OCI-LY7 (cell line): Measurements from ENCODE around the gene PAX2. TPM values are rescaled to one million over a fixed set of nuclear protein-coding genes. Genes with fewer than 3 reads are reported as not detected.
A peak's percentile ranks its signal among the peaks of the same experiment; 100 is the strongest.

Experiments
- BruUV-seq: library from RNA; stranded (reverse); fragments of 400-500 nt; replicated peaks from 2 replicates; lab custom pipeline; 2021; lab: Mats Ljungman, UMichigan
- CTCF ChIA-PET: fragments of 300-600 bp; sonication (Branson Sonifier 250); formaldehyde crosslinking; loops from one replicate; lab custom pipeline; 2022; ENCODE audit warnings: antibody characterized with exemption; ENCODE audit not compliant: unreplicated experiment; lab: Charles Lee
- POLR2A ChIA-PET: fragments of 300-600 bp; sonication (Branson Sonifier 250); formaldehyde crosslinking; loops from one replicate; lab custom pipeline; 2022; ENCODE audit warnings: antibody characterized with exemption; lab: Charles Lee
- DNase-seq: peaks from one replicate; pipeline ENCODE4 v3.0.0-alpha.2; 2015; ENCODE audit warnings: low spot score
- H2AFZ ChIP-seq: fragments of 200-600 bp; sonication (generic), shearing (Covaris generic); 2 replicates; pipeline ENCODE4 v1.6.1; 2014; ENCODE audit warnings: mild to moderate bottlenecking, antibody characterized with exemption, low read length, moderate library complexity
- H3K27ac ChIP-seq: fragments of 200-600 bp; sonication (generic); 2 replicates; pipeline ENCODE4 v1.5.1; 2014; ENCODE audit warnings: mixed run types, low read depth, mild to moderate bottlenecking, moderate library complexity, low read length, inconsistent platforms; ENCODE audit not compliant: poor library complexity, severe bottlenecking
- H3K36me3 ChIP-seq: fragments of 200-600 bp; sonication (generic); 2 replicates; pipeline ENCODE4 v1.6.1; 2014; ENCODE audit warnings: mild to moderate bottlenecking, antibody characterized with exemption, low read length, moderate library complexity, mixed read lengths; ENCODE audit not compliant: insufficient read depth
- H3K4me1 ChIP-seq: fragments of 200-600 bp; sonication (generic); 2 replicates; pipeline ENCODE4 v1.5.1; 2014; ENCODE audit warnings: mild to moderate bottlenecking, low read length; ENCODE audit not compliant: insufficient read depth, poor library complexity, severe bottlenecking
- H3K4me2 ChIP-seq: fragments of 200-600 bp; sonication (generic); 2 replicates; pipeline ENCODE4 v1.6.1; 2014; ENCODE audit warnings: mild to moderate bottlenecking, low read length
- H3K4me3 ChIP-seq: fragments of 200-600 bp; sonication (generic); 2 replicates; pipeline ENCODE4 v1.5.1; 2014; ENCODE audit warnings: mild to moderate bottlenecking, low read depth, low read length; ENCODE audit not compliant: poor library complexity, severe bottlenecking
- H3K79me2 ChIP-seq: fragments of 200-600 bp; sonication (generic); 2 replicates; pipeline ENCODE4 v1.6.1; 2016; ENCODE audit warnings: low read depth, mild to moderate bottlenecking, low read length, moderate library complexity, mixed read lengths; ENCODE audit not compliant: insufficient read depth
- H3K9me2 ChIP-seq: fragments of 200-600 bp; sonication (generic); 2 replicates; pipeline ENCODE4 v1.6.1; 2016; ENCODE audit warnings: mild to moderate bottlenecking, low read length, mixed read lengths; ENCODE audit not compliant: insufficient read depth
- H3K9me3 ChIP-seq: fragments of 200-600 bp; sonication (generic); 2 replicates; pipeline ENCODE4 v1.6.1; 2014; ENCODE audit warnings: mild to moderate bottlenecking, mixed run types, low read length, mixed read lengths
- H4K20me1 ChIP-seq: fragments of 200-600 bp; sonication (generic); 2 replicates; pipeline ENCODE4 v1.6.1; 2014; ENCODE audit warnings: mild to moderate bottlenecking, antibody characterized with exemption, low read length, moderate library complexity, mixed read lengths; ENCODE audit not compliant: insufficient read depth
- EZH2phosphoT487 ChIP-seq: fragments of 200-600 bp; sonication (generic); IDR thresholded peaks from 2 replicates; pipeline ENCODE4 v1.6.1; 2018; ENCODE audit warnings: low read depth, borderline replicate concordance, mild to moderate bottlenecking, mixed run types, antibody characterized with exemption, low read length, moderate library complexity, mixed read lengths
- intact Hi-C: fragments of 100-400 bp; cut with micrococcal nuclease; formaldehyde crosslinking; loops from one replicate; pipeline ENCODE4 v1.10.0; 2022; ENCODE audit not compliant: unreplicated experiment
- total RNA-seq, 2 experiments: library from RNA; depleted of rRNA in 1 of 2; stranded (reverse); fragments of >200 nt in 1 of 2; shearing (Covaris generic) in 1 of 2; gene quantifications; 2 replicates each; pipeline ENCODE4 v1.2.3, GENCODE V29; 2014 to 2022
- TF ChIP-seq, protein P1 (sequence below): fragments of 200-600 bp; sonication (generic); conservative IDR thresholded peaks from 2 replicates; pipeline ENCODE4 v1.5.1; 2014; ENCODE audit warnings: mild to moderate bottlenecking, antibody characterized with exemption, low read length, moderate library complexity, mixed read lengths

Gene PAX2
- total RNA-seq, 2 experiments from 2014 or later: not detected

DNA sequence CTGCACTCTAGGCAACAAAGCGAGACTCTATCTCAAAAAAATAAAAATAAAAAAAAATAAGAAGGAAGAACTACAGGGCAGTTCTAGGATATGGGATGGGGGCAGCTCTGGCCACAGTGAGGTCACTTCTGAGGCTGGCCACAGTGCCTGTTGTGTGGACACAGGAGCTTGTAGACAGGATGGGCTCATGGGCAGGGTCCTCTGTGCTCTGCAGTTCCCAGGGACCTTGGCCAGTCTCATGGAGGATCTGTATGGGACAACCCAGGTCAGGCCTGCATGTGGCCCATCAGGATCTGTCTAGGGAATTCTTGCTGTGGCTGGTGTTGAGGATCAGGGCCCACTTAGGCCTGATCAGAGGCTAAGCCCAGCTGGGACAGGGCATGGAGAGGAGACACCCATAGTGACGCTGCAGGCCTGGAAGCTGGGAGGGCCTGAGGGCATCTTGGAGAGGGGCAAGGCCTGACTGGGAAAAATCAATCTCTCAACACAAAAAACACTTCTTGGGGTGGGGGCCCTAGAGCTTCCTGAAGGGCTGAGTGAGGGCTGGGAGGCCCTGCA lies 19.4 kb upstream of the PAX2 start:
- H3K4me2 ChIP-seq: no peak overlapping the region
- TF ChIP-seq EZH2phosphoT487: no peak
- TF ChIP-seq, protein P1, sequence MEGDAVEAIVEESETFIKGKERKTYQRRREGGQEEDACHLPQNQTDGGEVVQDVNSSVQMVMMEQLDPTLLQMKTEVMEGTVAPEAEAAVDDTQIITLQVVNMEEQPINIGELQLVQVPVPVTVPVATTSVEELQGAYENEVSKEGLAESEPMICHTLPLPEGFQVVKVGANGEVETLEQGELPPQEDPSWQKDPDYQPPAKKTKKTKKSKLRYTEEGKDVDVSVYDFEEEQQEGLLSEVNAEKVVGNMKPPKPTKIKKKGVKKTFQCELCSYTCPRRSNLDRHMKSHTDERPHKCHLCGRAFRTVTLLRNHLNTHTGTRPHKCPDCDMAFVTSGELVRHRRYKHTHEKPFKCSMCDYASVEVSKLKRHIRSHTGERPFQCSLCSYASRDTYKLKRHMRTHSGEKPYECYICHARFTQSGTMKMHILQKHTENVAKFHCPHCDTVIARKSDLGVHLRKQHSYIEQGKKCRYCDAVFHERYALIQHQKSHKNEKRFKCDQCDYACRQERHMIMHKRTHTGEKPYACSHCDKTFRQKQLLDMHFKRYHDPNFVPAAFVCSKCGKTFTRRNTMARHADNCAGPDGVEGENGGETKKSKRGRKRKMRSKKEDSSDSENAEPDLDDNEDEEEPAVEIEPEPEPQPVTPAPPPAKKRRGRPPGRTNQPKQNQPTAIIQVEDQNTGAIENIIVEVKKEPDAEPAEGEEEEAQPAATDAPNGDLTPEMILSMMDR: no peak
- ChIA-PET POLR2A (no interaction called here), CTCF (no interaction called here)
- intact Hi-C loops: no loop called here
- no peaks in the 10 kb centered on the region for H4K20me1 ChIP-seq
- no peak overlapping the region for H3K27ac ChIP-seq
- no TSS peak for BruUV-seq
- H3K4me3 ChIP-seq: no peak overlapping the region
- H3K36me3 ChIP-seq: no peaks in the 10 kb centered on the region
- DNase-seq: no peak
- H3K9me3 ChIP-seq: no peaks in the 10 kb centered on the region
- no peak overlapping the region for H2AFZ ChIP-seq
- no peaks in the 10 kb centered on the region for H3K9me2 ChIP-seq
- no peaks in the 10 kb centered on the region for H3K79me2 ChIP-seq
- no peaks in the 10 kb centered on the region for H3K4me1 ChIP-seq

GRCh38 chr10:100727808-100728207 lies 17.6 kb upstream of the PAX2 start:
- TF ChIP-seq EZH2phosphoT487: no peak
- Histone ChIP-seq H3K36me3 (no peaks in the 10 kb centered on the region), H3K9me2 (no peaks in the 10 kb centered on the region), H3K9me3 (no peaks in the 10 kb centered on the region), H4K20me1 (no peaks in the 10 kb centered on the region), H3K79me2 (no peaks in the 10 kb centered on the region), H3K27ac (no peak overlapping the region), H3K4me2 (no peak overlapping the region), H2AFZ (no peak overlapping the region), H3K4me1 (no peaks in the 10 kb centered on the region), H3K4me3 (no peak overlapping the region)
- BruUV-seq: no TSS peak
- no peak for DNase-seq
- intact Hi-C loops: no loop called here
- ChIA-PET POLR2A (no interaction called here), CTCF (no interaction called here)

DNA sequence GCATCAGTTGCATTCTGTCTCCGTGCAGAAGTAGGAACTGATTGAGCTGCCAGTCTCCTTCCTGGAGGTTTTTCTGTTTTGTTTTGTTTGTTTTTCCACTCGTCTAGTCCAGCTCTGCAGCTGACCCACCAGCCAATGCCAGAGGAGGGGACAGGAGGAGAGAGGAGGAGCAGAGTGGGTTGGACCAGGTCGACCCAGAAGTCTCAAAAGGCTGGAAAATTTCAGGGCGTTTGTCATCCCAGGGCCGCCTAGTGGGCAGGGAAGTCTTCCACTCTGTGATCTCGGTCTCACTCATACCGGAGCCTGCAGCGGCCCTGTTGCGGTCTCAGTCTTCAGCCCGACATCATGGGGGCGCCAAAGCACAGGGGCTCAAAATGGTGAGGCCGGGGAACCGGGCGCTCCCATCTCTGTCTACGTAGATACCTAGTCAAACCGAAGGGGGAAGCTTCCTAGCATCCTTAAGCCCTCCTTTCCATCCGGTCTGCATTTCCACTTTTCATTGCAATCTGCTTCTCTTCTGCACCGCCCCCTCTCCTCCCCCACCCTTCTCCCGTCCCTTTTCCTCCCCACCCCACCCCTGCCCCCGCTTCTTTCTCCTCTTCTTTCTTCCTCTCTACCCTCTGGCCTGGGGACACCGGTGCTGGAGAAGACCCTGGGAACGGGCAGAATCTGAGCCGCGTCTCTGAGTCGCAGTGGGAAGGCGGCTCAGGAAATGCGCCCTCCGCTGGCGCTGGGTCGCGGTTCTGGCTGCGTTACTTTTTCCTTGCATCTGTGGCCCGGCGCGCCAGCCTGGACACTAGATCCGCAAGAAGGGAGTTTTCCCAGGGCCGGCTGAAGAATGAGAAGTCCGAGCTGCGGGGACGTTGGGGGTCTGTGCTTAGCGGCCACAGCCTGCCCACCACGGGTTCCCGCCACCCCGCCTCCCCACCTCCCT lies 16.2 kb upstream of the PAX2 start:
- CTCF ChIA-PET: no interaction called here
- DNase-seq: peak; percentile 4

More for the DNA sequence above, 16.2 kb upstream of the PAX2 start:
- POLR2A ChIA-PET: no interaction called here
- Histone ChIP-seq H3K4me3 (no peak overlapping the region), H3K27ac (no peak overlapping the region), H3K4me2 (no peak overlapping the region), H2AFZ (no peak overlapping the region), H3K9me3 (no peaks in the 10 kb centered on the region), H3K36me3 (no peaks in the 10 kb centered on the region), H3K4me1 (no peaks in the 10 kb centered on the region), H3K9me2 (no peaks in the 10 kb centered on the region), H3K79me2 (no peaks in the 10 kb centered on the region), H4K20me1 (no peaks in the 10 kb centered on the region)
- intact Hi-C loops: no loop called here
- no peak for TF ChIP-seq EZH2phosphoT487
- TF ChIP-seq, protein P1: peak; percentile 35; the same call in 1 of the 2 replicates
- no TSS peak for BruUV-seq
